ENCODE results near the gene SH3PXD2A. TPM values are rescaled to one million over a fixed set of nuclear protein-coding genes. Genes with fewer than 3 reads are reported as not detected.

SH3PXD2A gene
- total and polyA plus RNA-seq, 5 donors from 2014 or later: 0.24 to 15.4 (median 0.47) TPM

GRCh38 chr10:103792547-103792946, 62.8 kb downstream of the SH3PXD2A start:
- no peaks in the 10 kb centered on the region for H3K27me3 ChIP-seq (ENCODE audit: control insufficient read depth, insufficient read depth, low read length)
- H3K36me3 ChIP-seq (ENCODE audit: control insufficient read depth, insufficient read depth, low read length): no peaks in the 10 kb centered on the region
- Mint-ChIP-seq H3K4me3 (no peak overlapping the region), H3K9me3 (no peaks in the 10 kb centered on the region), H3K4me1 (peaks cover 9 to 20% (median 13%) of the 10 kb centered on the region in 4 donors), H3K36me3 (peaks cover 4% of the 10 kb centered on the region), H3K27ac (peak overlapping the region in 2 of 3 donors; percentile 52 to 53), H3K27me3 (no peaks in the 10 kb centered on the region)
- ATAC-seq (ENCODE audit: low read depth in 2 of 2) (no peak), DNase-seq (peak in 1 of 3 donors; percentile 42)
- H3K4me3 ChIP-seq (ENCODE audit: low read depth, low read length): no peak overlapping the region
- H3K27ac ChIP-seq (ENCODE audit: insufficient read depth, low read length, poor library complexity, severe bottlenecking): no peak overlapping the region
- peaks cover 8% of the 10 kb centered on the region for H3K4me1 ChIP-seq (ENCODE audit: control insufficient read depth, insufficient read depth, low read length, poor library complexity, severe bottlenecking)
- no peaks in the 10 kb centered on the region for H3K9me3 ChIP-seq (ENCODE audit: control insufficient read depth in 2 of 2, low read length in 2 of 2)

GRCh38 chr10:103791858-103792257, 63.5 kb downstream of the SH3PXD2A start:
- Mint-ChIP-seq H3K27ac (peak overlapping the region in 1 of 3 donors; percentile 55), H3K27me3 (no peaks in the 10 kb centered on the region), H3K4me3 (no peak overlapping the region), H3K9me3 (no peaks in the 10 kb centered on the region), H3K4me1 (peaks cover 9 to 20% (median 13%) of the 10 kb centered on the region in 4 donors), H3K36me3 (peaks cover 4% of the 10 kb centered on the region)
- H3K4me1 ChIP-seq (ENCODE audit: control insufficient read depth, insufficient read depth, low read length, poor library complexity, severe bottlenecking): peaks cover 8% of the 10 kb centered on the region
- no peaks in the 10 kb centered on the region for H3K27me3 ChIP-seq (ENCODE audit: control insufficient read depth, insufficient read depth, low read length)
- no peaks in the 10 kb centered on the region for H3K9me3 ChIP-seq (ENCODE audit: control insufficient read depth in 2 of 2, low read length in 2 of 2)
- H3K36me3 ChIP-seq (ENCODE audit: control insufficient read depth, insufficient read depth, low read length): no peaks in the 10 kb centered on the region
- H3K27ac ChIP-seq (ENCODE audit: insufficient read depth, low read length, poor library complexity, severe bottlenecking): no peak overlapping the region
- DNase-seq (no peak), ATAC-seq (ENCODE audit: low read depth in 2 of 2) (no peak)
- H3K4me3 ChIP-seq (ENCODE audit: low read depth, low read length): no peak overlapping the region

- no peak overlapping the region for H3K4me3 ChIP-seq (ENCODE audit: low read depth, low read length)
- DNase-seq (no peak), ATAC-seq (ENCODE audit: low read depth in 2 of 2) (no peak)
- peaks cover 8% of the 10 kb centered on the region for H3K4me1 ChIP-seq (ENCODE audit: control insufficient read depth, insufficient read depth, low read length, poor library complexity, severe bottlenecking)
- H3K27me3 ChIP-seq (ENCODE audit: control insufficient read depth, insufficient read depth, low read length): no peaks in the 10 kb centered on the region
- H3K36me3 Mint-ChIP-seq: peaks cover 4% of the 10 kb centered on the region
- peak overlapping the region in 2 of 3 donors; percentile 48 to 62 for H3K27ac Mint-ChIP-seq
- H3K4me1 Mint-ChIP-seq: peaks cover 9 to 20% (median 11%) of the 10 kb centered on the region in 4 donors
- no peak overlapping the region for H3K27ac ChIP-seq (ENCODE audit: insufficient read depth, low read length, poor library complexity, severe bottlenecking)
- no peaks in the 10 kb centered on the region for H3K36me3 ChIP-seq (ENCODE audit: control insufficient read depth, insufficient read depth, low read length)
- H3K9me3 Mint-ChIP-seq: no peaks in the 10 kb centered on the region
- no peaks in the 10 kb centered on the region for H3K9me3 ChIP-seq (ENCODE audit: control insufficient read depth in 2 of 2, low read length in 2 of 2)
- H3K27me3 Mint-ChIP-seq: no peaks in the 10 kb centered on the region
- H3K4me3 Mint-ChIP-seq: no peak overlapping the region
Measured at GRCh38 chr10:103791291-103791690, 64.1 kb downstream of the SH3PXD2A start.

- no peaks in the 10 kb centered on the region for H3K27me3 Mint-ChIP-seq
- peaks cover 8% of the 10 kb centered on the region for H3K4me1 ChIP-seq (ENCODE audit: control insufficient read depth, insufficient read depth, low read length, poor library complexity, severe bottlenecking)
- peak overlapping the region; percentile 20 to 80 (median 62) for H3K27ac Mint-ChIP-seq
- ATAC-seq (ENCODE audit: low read depth in 2 of 2) (no peak), DNase-seq (no peak)
- no peaks in the 10 kb centered on the region for H3K9me3 ChIP-seq (ENCODE audit: control insufficient read depth in 2 of 2, low read length in 2 of 2)
- no peak overlapping the region for H3K4me3 ChIP-seq (ENCODE audit: low read depth, low read length)
- no peaks in the 10 kb centered on the region for H3K9me3 Mint-ChIP-seq
- no peaks in the 10 kb centered on the region for H3K36me3 ChIP-seq (ENCODE audit: control insufficient read depth, insufficient read depth, low read length)
- H3K36me3 Mint-ChIP-seq: peaks cover 4% of the 10 kb centered on the region
- no peak overlapping the region for H3K27ac ChIP-seq (ENCODE audit: insufficient read depth, low read length, poor library complexity, severe bottlenecking)
- peaks cover 9 to 20% (median 11%) of the 10 kb centered on the region in 4 donors for H3K4me1 Mint-ChIP-seq
- no peaks in the 10 kb centered on the region for H3K27me3 ChIP-seq (ENCODE audit: control insufficient read depth, insufficient read depth, low read length)
- H3K4me3 Mint-ChIP-seq: no peak overlapping the region
Measured at GRCh38 chr10:103790580-103790979, 64.8 kb downstream of the SH3PXD2A start.

- no peaks in the 10 kb centered on the region for H3K27me3 Mint-ChIP-seq
- Histone ChIP-seq H3K36me3 (ENCODE audit: control insufficient read depth, insufficient read depth, low read length) (no peaks in the 10 kb centered on the region), H3K9me3 (ENCODE audit: control insufficient read depth in 2 of 2, low read length in 2 of 2) (no peaks in the 10 kb centered on the region), H3K27me3 (ENCODE audit: control insufficient read depth, insufficient read depth, low read length) (no peaks in the 10 kb centered on the region), H3K4me3 (ENCODE audit: low read depth, low read length) (no peak overlapping the region), H3K4me1 (ENCODE audit: control insufficient read depth, insufficient read depth, low read length, poor library complexity, severe bottlenecking) (peaks cover 8% of the 10 kb centered on the region), H3K27ac (ENCODE audit: insufficient read depth, low read length, poor library complexity, severe bottlenecking) (no peak overlapping the region)
- ATAC-seq (ENCODE audit: low read depth in 2 of 2): peak; percentile 54 to 70
- H3K9me3 Mint-ChIP-seq: no peaks in the 10 kb centered on the region
- H3K27ac Mint-ChIP-seq: peak overlapping the region in 2 of 3 donors; percentile 80 to 85
- peak in 1 of 3 donors; percentile 62 for DNase-seq
- H3K36me3 Mint-ChIP-seq: peaks cover 4% of the 10 kb centered on the region
- peaks cover 9 to 20% (median 11%) of the 10 kb centered on the region in 4 donors for H3K4me1 Mint-ChIP-seq
- peak overlapping the region in 1 of 4 donors; percentile 29 for H3K4me3 Mint-ChIP-seq
Measured at GRCh38 chr10:103789771-103790201, 65.6 kb downstream of the SH3PXD2A start.

- H3K9me3 ChIP-seq (ENCODE audit: control insufficient read depth in 2 of 2, low read length in 2 of 2): no peaks in the 10 kb centered on the region
- H3K36me3 Mint-ChIP-seq: peaks cover 4% of the 10 kb centered on the region
- no peaks in the 10 kb centered on the region for H3K27me3 ChIP-seq (ENCODE audit: control insufficient read depth, insufficient read depth, low read length)
- ATAC-seq (ENCODE audit: low read depth in 2 of 2) (no peak), DNase-seq (no peak)
- H3K9me3 Mint-ChIP-seq: no peaks in the 10 kb centered on the region
- peaks cover 10 to 20% (median 12%) of the 10 kb centered on the region in 4 donors for H3K4me1 Mint-ChIP-seq
- H3K4me3 Mint-ChIP-seq: no peak overlapping the region
- H3K27me3 Mint-ChIP-seq: peaks cover 6% of the 10 kb centered on the region
- H3K4me1 ChIP-seq (ENCODE audit: control insufficient read depth, insufficient read depth, low read length, poor library complexity, severe bottlenecking): peaks cover 8% of the 10 kb centered on the region
- H3K27ac ChIP-seq (ENCODE audit: insufficient read depth, low read length, poor library complexity, severe bottlenecking): no peak overlapping the region
- H3K36me3 ChIP-seq (ENCODE audit: control insufficient read depth, insufficient read depth, low read length): no peaks in the 10 kb centered on the region
- peak overlapping the region in 2 of 3 donors; percentile 80 to 85 for H3K27ac Mint-ChIP-seq
- H3K4me3 ChIP-seq (ENCODE audit: low read depth, low read length): no peak overlapping the region
Measured at GRCh38 chr10:103789161-103789560, 66.2 kb downstream of the SH3PXD2A start.

- Histone ChIP-seq H3K4me3 (ENCODE audit: low read depth, low read length) (no peak overlapping the region), H3K4me1 (ENCODE audit: control insufficient read depth, insufficient read depth, low read length, poor library complexity, severe bottlenecking) (peaks cover 8% of the 10 kb centered on the region), H3K9me3 (ENCODE audit: control insufficient read depth in 2 of 2, low read length in 2 of 2) (no peaks in the 10 kb centered on the region), H3K27ac (ENCODE audit: insufficient read depth, low read length, poor library complexity, severe bottlenecking) (no peak overlapping the region), H3K36me3 (ENCODE audit: control insufficient read depth, insufficient read depth, low read length) (no peaks in the 10 kb centered on the region), H3K27me3 (ENCODE audit: control insufficient read depth, insufficient read depth, low read length) (no peaks in the 10 kb centered on the region)
- DNase-seq: no peak
- no peaks in the 10 kb centered on the region for H3K9me3 Mint-ChIP-seq
- ATAC-seq (ENCODE audit: low read depth in 2 of 2): no peak
- H3K4me1 Mint-ChIP-seq: peaks cover 3 to 15% (median 5%) of the 10 kb centered on the region in 4 donors
- H3K27me3 Mint-ChIP-seq: peaks cover 6% of the 10 kb centered on the region
- H3K36me3 Mint-ChIP-seq: no peaks in the 10 kb centered on the region
- H3K27ac Mint-ChIP-seq: no peak overlapping the region
- H3K4me3 Mint-ChIP-seq: no peak overlapping the region
Measured at GRCh38 chr10:103787331-103787730, 68.0 kb downstream of the SH3PXD2A start.

GRCh38 chr10:103786020-103786419, 69.4 kb downstream of the SH3PXD2A start:
- Histone ChIP-seq H3K27me3 (ENCODE audit: control insufficient read depth, insufficient read depth, low read length) (no peaks in the 10 kb centered on the region), H3K4me1 (ENCODE audit: control insufficient read depth, insufficient read depth, low read length, poor library complexity, severe bottlenecking) (peaks cover 8% of the 10 kb centered on the region), H3K27ac (ENCODE audit: insufficient read depth, low read length, poor library complexity, severe bottlenecking) (no peak overlapping the region), H3K4me3 (ENCODE audit: low read depth, low read length) (no peak overlapping the region), H3K36me3 (ENCODE audit: control insufficient read depth, insufficient read depth, low read length) (no peaks in the 10 kb centered on the region), H3K9me3 (ENCODE audit: control insufficient read depth in 2 of 2, low read length in 2 of 2) (no peaks in the 10 kb centered on the region)
- DNase-seq: no peak
- Mint-ChIP-seq H3K36me3 (peaks cover under 1% of the 10 kb centered on the region), H3K4me3 (no peak overlapping the region), H3K27me3 (peaks cover 6% of the 10 kb centered on the region), H3K27ac (no peak overlapping the region), H3K4me1 (peaks cover 1 to 23% (median 8%) of the 10 kb centered on the region in 4 donors), H3K9me3 (no peaks in the 10 kb centered on the region)
- ATAC-seq (ENCODE audit: low read depth in 2 of 2): no peak
